Stimulated activated naive CD8-positive, alpha-beta T cell treated with anti-CD3 and anti-CD28 coated beads, Interleukin-15, Interleukin-2, amounts not matched to agents 100 U/mL and 50 U/mL, for 24 hours (primary cell): ENCODE measurements around the gene MMEL1.

ENCODE experiments used
- ATAC-seq: fragments of 150-1000 bp; cut with Tn5 transposase; one replicate; pipeline ENCODE4 v1.10.0; 2021
- DNase-seq: peaks from one replicate; pipeline ENCODE4 v3.0.0; 2021

The MMEL1 gene

DNA sequence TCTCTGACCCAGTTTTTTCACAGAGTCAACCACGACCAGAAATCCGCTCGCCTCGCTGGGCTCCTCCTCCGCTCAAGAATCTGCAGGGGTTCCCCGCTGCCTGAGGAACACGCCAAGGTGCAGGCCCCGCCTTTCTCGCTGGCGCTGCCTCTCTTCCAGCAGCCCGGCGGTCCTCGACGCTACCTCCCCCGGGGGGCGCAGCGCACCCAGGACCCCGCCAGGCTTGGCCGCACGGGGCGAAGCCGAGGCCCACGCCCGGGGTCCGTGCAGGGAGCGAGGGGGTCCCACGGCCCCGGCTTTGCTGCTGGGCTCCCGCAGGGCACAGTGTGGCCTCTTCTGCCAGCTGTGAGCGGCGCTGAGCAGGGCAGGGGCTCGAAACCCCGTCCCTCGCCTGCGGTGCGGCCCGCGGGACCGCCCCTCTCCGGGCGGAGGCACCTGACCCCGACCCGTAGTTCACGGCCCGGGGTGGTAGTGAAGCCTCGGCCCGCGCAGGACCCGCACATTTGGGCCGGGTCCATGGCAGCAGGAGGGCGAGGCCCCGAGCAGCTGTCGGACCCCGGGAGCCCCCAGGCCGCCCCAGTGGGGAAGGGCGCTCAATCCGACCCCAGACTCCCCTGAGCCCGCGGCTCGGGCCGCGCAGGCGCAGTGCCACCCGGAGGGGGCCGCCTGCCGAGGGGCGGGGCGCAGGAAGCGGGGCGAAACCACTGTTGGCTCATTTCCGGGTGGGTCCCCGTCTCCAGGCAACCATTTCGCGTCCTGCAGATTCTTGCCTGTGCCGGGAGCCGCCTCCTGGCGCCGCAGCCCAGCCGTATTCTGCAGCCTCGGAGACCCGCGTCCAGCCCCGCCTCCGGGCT lies 10.0 kb upstream of the MMEL1 start:
- DNase-seq: peak; percentile 95
- ATAC-seq: peak; percentile 80

DNA sequence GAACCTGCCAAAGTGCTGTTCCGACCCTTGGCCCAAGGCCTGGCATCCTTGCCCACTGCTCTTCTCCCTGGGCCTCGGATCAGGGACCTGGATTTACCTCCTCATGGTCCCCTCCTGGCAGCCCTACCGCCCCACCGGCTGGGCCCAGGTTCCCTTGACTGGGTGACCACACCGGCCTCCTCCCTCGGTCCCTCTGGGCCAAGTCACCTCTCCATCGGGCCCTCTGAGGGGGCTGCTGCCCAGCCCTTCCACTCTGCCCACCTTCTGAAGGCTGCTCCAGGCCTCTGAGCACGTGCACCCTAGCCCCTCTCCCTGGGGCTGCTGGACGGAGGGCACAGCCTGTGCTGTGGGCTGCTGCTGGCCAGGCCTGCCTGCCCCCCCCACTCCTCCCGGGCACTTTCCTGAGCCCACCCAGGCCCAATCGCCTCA lies 9.3 kb upstream of the MMEL1 start:
- DNase-seq (no peak), ATAC-seq (no peak)

DNA sequence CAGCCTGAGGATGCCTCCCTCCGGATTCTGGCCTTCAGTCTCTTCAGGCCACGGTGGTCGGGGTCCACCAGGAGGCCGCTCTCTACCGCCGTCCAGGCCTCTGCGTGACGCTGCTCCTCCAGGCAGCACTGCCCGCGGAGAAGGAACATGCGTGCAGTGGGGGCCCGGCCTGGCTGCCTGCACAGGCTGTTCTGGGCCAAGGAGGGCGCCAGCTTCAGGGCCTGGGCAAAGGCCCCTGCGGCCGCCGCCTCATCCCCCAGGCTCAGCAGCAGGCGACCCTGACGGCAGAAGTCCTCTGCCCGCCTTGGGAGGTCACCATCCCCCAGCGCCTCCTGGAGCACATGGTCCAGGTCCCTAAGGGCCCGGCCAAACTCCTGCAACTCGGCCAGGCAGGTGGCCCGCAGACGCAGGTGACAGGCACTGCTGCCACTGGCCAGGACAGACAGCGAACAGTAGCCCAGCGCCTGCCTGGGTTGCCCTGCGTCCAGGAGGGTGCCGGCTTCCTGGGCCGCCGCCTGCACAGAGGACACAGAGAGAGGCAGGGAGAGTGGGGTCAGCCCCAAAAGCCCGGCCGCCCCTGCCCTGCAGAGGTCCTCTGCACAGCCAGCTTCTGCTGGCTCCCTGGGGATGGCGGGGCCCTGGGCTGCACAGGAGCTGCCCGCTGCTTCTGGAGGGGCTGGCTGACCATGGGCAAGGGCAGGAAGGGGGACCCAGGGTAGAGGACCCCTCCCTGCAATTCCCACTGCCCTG lies 8.7 kb upstream of the MMEL1 start:
- no peak for ATAC-seq
- DNase-seq: no peak

DNA sequence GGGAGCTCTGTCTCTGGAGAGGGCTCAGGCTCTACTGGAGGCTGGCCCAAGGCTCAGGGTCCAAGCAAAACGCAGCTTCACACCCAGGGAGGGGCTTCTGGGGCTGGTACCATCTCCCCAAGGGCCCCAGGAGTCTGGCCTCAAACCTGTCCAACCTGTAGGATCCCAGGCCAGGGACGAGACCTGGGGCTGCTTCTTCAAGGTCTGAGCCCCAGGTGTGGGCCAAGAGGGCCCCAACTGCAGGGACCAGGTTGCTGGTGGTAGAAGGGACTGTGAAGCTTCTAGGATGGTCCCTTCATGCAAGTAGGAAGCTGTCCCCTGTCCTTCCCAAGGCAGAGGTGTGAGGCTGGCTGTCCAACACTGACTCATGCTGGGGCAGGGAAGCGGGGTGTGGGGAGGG lies 7.8 kb upstream of the MMEL1 start:
- DNase-seq (no peak), ATAC-seq (no peak)

DNA sequence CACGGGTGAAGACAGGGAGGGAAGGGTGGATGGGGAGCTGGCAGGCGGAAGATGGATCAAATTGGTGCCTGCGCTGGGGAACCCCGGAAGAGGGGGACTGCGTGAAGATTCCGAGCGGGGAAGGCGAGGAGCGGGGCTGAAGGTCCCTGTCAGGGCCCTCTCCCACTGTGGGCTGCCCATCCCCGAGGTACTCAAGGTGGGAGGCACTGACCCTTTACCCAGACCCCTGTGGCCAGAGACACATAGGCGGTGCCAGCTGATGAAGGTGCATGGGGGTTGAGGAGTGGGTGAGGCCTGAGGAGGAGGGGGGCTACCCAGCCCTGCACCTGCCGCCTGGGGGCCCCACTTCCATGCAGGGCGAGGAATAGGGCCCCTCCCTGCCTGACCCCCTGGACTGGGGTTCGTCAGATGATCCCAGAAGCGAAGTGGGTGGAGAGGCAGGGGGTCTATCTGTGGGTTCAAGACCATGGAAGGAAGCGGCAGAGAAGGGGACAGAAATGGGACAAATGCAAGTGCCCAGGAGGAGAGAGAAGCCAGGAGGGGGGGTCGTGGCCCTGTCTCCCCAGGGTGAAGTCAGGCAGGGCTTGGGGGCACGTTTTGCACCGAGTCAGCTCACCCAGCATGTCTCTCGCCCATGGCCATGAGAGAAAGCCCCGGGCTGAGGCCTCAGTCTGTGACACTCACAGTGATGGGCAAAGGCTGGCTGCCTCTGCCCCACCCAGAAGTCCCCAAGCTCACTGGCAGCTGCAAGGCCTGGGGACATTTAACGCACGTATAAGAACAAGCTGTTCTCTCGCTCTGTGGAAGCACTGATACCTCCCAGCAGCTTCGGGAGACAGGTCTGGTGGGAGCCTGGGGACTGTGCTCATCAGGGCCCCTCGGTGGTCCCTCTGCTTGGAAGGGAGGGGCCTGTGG lies 7.0 kb upstream of the MMEL1 start:
- ATAC-seq (no peak), DNase-seq (no peak)

DNA sequence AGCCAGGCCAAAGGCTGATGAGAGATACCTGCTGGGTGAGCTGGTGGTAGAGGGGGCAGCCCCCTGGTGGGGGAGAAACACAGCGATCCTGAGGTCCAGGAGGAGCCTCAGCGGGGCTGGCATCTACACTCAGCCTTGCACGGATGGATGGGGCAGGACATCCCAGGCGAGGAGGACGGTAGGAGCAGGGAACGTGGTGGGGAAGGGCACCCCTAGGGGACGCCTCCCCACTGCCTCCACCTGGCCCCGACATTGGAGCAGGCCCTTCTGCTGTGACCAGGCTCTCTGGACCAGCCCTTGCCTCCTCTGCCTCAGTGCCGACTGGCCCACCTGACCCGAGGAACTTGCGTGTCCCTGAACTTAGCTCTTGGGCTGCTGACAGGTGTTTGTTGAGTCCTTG lies 6.4 kb upstream of the MMEL1 start:
- ATAC-seq (no peak), DNase-seq (no peak)

DNA sequence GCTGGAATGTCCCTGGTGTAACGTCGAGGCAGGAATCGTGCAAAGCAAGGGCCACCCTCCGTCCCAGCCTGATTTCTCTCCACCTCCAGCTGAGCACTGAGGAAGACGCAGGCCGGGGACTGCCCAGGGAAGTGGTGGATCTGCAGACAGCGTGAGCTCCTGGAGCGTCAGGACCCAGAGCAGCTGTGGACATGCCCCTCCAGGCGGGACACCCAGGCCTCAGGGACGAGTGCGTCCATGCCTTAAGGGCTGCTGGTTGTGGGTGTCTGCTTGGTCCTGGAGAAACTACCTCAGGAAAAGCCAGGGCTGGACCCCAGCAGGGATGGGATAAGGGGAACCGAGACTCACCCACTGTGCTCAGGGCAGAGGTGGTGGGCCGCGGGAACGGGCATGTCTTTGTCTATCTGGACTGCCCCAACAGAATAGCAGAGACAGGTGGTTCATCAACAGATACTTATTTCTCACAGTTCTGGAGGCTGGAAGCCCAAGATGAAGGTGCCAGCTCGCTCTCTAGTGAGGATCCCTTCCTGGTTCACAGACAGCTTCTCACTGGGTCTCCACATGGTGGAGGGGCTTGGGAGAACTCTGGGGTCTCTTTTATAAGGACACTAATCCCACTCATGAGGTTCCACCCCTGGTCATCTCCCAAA lies 5.8 kb upstream of the MMEL1 start:
- no peak for ATAC-seq
- DNase-seq: no peak

DNA sequence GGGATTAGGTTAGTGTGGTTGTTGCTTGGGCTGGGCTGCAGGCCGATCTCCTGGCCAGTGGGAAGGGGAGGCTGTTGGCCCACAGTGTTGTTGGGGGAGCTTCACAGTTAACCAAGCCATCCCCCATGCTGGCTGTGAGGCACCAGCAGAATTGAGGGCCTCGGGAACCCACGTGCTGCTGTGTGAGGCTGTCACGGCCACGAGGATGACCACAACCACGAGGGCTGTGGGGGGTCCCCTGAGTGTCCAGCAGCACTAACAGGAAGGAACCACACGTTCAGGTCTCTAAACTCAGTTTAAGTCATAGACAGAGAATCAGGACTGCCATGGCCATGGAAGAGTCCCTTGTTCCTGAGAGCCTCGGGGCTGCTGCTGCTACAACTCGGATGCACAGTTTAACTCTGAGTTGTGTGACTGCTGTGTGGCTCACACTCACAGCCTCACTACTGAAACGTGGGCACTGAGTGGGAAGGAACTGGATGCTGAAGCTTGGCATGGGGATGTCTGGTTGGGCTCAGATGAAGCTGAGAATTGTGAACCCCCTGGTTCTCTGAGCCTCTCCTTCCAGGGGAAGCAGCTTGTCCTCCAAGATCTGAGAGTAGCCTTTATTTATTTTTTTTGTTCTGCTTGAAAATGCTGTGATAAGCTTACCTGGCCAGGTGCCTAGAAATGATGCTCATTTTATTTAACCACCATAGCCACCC lies 4.8 kb upstream of the MMEL1 start:
- ATAC-seq (no peak), DNase-seq (no peak)

DNA sequence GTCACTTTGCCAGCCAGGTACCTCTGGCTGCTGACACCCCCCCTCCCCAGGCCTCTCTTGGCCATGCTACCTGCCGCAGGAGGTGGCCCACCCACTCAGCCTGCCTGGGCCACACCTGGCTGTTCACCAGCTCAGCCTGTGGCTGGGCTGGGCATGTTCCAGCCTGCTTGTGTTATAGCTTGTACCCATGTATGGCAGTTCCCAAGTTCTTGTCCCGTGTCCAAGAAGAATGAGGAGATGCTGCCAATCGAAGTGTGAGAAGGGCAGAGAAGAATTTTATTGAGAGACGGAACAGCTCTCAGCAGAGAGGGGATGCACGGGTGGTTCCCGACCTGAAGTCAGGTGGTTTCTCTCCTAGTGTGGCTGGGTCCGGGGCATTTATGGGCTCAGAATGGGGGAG lies 3.9 kb upstream of the MMEL1 start:
- ATAC-seq: no peak
- DNase-seq: no peak

DNA sequence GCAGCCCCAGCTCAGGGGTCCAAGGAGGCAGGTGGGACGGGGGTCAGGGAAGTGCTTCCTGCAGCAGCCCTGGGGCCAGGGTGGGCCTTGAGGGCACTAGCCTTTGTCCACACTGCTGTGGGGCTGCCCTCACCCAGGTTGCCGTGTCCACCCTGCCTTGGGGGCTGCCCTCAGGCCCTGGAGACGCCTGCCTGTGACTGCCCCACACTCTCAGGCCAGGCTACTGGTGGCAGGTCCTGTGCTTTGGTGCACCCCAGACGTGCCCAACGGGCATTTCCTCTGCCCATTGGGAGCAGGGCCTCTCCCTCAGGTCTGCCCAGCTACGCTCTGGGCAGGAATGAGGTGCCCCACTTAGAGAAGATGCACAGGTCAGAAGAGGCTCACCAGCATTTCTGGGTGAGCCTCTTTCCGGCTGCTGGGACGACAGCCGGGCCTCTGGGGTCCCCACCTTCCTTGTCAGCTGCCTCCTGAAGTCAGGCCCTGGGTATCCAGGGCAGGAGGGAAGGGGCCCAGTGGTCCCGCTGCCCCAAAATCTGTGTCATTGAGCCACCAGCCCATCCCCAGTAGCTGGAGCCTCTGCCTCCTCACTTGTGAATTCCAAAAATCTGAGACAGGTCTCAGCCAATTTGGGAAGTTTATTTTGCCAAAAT lies 2.7 kb upstream of the MMEL1 start:
- DNase-seq (no peak), ATAC-seq (no peak)

DNA sequence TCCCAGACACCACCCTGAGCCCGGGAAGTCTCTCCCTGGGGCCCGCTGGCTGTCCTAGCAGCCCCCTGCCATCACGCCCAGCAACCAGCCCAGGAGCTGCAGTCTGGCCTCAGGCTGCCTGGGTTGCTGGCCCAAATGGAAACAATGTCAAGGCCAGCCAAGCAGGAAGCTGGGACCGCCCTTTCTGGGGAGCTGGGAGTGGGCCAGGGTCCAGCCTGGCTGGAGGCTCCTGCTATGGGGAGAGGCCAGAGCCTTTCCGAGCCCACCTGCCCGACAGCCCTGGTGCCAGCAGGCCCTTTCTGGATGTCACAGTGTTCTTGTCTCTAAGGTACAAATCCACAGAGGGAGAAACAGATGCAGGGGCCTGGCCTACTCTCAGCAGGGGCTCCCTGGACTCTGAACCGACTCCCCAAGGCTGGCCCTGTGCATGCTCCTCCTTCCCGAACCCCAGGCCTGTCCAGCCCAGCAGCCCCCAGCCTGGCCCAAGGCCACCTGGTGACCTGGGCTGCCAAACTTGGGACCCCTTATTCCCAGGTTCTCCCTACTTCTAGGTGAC lies 1.2 kb upstream of the MMEL1 start:
- no peak for ATAC-seq
- no peak for DNase-seq

DNA sequence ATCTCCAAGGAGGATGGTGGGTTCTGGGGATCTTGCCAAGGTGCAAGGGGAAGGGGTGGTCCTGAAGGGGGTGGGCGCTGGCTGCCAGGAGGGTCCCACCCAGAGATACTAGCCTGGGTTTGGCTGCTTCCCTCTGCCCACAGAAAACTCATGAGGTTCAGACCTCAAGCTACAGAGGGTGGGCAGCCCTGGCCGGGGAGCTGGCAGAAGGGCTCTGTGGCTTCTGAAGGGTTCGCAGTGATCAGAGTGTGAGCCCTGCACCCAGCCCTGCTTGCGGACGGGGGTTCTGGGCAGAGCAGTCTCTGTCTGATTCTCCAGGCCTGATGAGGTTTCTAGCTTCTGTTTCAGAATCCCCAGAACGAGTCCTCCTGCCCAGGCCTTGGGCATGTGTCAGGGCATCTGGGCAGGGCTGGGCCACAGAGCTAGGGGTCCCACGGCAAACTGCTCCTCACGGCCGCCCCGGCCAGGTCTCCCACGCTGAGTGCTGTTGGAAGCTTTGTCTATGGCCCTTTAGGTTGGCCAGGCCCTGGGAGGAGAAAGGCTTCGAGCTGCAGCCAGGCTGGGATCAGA lies 635 bp upstream of the MMEL1 start:
- DNase-seq (no peak), ATAC-seq (no peak)

DNA sequence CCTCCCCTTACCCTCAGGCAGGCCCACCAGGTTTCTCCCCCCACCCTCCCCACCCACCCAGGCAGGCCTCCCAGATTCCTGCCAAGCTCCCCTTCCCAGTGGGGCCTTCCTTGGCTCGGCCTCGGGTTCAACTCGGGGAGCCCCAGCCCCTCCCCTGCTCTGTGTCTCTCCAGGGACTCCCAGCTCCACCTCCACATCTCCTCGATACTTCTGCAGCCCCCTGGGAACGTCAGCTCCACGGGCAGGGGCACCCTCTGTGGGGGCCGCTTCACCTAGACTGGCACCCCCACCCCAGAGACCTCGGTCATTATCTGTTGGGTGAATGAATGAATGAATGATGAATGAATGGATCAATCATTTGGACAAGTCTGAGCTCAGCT lies 775 bp downstream of the MMEL1 start:
- DNase-seq: no peak

DNA sequence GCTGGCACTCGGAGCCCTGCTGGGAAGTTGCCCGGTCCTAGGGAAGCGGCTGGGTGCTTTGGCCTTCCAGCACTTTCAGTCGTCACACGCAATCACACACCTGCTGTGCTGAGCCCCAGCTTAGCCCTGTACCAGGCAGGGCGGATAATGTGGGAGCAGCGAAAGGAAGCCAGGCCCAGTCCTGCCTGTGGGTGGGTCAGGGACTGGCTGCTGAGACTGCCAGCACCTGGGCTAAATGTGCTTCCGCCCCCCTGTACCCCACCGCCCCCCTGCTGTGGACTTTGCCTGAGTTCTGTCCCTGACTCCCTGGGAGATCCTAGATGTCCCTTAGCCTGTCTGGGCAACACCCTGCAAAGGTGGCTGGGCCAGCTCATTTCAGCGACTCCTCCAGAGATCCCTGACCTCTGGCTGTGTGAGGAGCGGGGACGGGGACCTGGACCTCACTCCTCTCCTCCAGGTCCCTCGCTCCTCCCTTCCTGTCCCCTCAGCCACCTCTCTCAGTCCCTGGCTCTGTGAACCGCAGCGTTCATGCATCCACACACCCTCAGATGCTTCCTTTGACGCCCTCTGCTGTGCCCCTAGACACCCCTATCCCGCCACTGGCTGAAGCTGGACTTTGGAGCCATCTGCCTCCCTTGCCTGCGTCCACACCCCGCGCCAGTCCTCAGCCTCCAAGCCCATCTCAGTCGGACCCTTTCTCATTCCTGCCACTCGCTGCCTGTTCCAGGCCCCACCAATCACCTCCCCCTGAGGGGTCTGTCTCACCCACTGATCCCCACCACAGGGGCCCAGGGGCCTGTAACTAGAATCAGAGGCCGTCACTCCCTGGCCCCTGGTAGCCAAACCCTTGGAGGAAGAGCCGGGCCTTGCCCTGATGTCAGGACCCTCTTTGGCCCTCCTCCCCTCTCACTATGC lies 1.4 kb downstream of the MMEL1 start:
- no peak for DNase-seq
- no peak for ATAC-seq

More for the DNA sequence above, 775 bp downstream of the MMEL1 start:
- ATAC-seq: no peak

DNA sequence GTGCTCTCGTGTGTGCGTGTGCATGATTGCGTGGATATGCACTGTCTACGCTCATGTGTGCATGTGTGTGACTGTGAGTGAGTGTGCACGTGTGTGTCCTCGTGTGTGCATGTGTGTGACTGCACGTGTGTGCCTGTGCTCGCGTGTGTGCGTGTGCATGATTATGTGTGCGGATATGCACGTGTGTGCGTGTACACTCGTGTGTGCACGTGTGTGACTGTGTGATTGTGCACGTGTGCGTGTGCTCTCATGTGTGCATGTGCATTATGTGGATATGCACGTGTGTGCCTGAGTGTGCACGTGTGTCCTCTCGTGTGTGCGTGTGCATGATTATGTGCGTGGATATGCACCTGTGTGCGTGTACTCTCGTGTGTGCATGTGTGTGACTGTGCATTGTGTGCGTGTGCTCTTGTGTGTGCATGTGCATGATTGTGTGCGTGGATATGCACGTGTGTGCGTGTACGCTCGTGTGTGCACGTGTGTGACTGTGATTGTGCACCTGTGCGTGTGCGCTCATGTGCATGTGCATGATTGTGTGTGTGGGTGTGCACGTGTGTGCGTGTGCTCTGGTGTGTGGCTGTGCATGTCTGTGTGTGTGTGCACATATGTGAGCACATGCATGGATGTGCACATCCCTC lies 2.2 kb downstream of the MMEL1 start:
- DNase-seq (no peak), ATAC-seq (no peak)

DNA sequence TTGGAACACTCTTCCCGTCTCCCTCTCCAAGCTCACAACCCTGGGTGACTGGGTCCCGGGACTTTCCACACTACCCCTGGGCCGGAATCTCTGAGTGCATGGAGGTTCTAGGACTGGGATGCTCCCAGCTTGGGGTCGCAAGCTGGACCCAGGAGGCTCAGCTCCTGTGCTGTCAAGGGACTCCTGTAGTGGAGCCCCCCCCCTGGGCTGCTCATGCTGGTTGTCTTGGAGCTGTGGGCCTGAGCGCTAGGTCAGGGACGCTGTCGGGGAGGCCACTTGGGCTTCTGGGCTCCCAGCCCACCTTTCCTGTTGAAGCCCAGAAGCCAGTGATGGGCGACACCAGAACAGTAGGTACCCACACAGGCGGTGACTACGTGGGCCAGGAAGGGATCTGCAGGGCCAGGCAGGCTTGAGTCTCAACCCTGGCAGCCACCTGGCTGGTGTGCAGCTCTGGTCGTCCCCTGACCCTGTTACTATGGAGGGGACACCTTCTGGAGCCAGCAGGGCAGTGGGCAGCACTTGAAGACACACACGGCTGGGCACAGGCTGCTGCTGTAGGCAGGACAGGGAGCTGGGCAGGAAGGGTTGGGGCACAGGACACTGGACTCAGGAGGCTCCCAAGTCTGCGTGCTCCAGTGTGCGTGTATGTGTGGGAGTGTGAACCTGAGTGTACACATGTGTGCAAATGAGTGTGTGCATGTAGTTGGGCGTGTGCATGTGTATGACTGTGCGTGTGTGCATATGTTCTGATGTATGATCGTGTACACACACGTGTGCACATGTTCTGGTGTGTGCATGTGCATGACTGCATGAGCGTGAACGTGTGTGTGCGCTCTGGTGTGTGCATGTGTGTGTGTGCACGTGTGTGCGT lies 3.0 kb downstream of the MMEL1 start:
- DNase-seq (no peak), ATAC-seq (no peak)

DNA sequence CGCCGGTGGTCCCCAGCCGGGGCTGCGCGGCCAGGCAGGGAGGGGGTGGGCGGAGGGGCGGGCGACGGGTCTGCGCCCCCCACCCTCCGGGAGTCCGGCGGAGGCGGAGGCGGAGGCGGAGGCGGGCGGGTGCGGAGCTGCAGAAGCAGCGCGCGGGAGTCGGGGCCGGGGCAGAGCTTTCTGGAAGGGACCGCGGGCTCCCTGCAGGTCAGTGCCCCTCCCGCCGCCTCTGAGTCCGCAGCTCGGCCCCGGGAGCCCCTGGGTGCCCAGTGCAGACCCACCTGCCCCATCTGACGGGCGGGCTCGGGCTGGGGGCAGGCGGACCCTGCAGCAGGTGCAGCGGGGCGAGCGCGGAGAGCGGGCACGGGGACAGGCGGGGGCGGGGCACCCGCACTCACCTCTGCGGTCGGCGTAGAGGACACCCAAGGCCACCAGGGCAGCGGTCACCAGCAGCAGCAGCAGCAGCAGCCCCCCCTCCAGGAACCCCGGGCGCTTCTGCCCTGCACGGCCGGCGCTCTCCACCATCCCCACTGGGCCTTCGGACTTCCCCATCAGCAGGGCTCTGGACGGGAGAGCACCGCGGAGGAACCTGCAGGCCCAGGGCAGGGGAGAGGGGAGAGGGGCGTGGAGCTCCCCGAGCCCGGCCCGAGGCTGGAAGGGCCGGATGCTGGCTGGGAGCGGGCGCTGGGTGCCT lies 3.7 kb downstream of the MMEL1 start:
- DNase-seq (no peak), ATAC-seq (no peak)
